ENCODE measurements around the gene TGFB1I1.

DNA sequence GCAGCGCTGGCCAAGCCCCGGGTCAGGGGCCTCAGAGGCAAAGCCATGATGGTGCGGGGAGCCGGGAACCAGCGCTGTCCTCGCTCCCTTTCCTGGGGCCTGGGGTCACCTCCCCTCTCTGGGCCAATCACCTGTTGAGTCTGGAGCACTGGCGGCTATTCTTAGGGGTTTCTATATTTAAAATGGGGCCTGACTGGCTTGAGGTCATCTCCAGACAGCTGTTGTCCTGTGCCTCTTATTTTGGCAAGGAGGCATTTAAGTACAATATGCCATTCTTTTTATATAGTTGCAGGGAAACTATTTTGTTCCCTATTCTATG is 43.7 kb upstream of the TGFB1I1 start, which contains the start of gene COX6A2:
- TF ChIP-seq POLR2A (IDR thresholded peaks at IDR 0.05), result no peak
- TF ChIP-seq, protein P1, sequence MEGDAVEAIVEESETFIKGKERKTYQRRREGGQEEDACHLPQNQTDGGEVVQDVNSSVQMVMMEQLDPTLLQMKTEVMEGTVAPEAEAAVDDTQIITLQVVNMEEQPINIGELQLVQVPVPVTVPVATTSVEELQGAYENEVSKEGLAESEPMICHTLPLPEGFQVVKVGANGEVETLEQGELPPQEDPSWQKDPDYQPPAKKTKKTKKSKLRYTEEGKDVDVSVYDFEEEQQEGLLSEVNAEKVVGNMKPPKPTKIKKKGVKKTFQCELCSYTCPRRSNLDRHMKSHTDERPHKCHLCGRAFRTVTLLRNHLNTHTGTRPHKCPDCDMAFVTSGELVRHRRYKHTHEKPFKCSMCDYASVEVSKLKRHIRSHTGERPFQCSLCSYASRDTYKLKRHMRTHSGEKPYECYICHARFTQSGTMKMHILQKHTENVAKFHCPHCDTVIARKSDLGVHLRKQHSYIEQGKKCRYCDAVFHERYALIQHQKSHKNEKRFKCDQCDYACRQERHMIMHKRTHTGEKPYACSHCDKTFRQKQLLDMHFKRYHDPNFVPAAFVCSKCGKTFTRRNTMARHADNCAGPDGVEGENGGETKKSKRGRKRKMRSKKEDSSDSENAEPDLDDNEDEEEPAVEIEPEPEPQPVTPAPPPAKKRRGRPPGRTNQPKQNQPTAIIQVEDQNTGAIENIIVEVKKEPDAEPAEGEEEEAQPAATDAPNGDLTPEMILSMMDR (IDR thresholded peaks at IDR 0.05), result no peak

Measured in lower leg skin (tissue), 3 donors.